NB4 (cell line): ENCODE results near the gene KCNAB2.

Source experiments
- POLR2A ChIP-seq: IDR thresholded peaks from 2 replicates; pipeline ENCODE4 v1.6.1; 2011; ENCODE audit warnings: mild to moderate bottlenecking; ENCODE audit not compliant: insufficient read length; ENCODE audit errors: extremely low read depth
- TF ChIP-seq, protein P1 (sequence below): IDR thresholded peaks from one replicate; pipeline ENCODE4 v1.5.1; 2012; ENCODE audit warnings: low read depth, low read length
- TF ChIP-seq, protein P2 (sequence below): IDR thresholded peaks from 2 replicates; pipeline ENCODE4 v1.6.1; 2011; ENCODE audit warnings: low read depth, low read length

DNA sequence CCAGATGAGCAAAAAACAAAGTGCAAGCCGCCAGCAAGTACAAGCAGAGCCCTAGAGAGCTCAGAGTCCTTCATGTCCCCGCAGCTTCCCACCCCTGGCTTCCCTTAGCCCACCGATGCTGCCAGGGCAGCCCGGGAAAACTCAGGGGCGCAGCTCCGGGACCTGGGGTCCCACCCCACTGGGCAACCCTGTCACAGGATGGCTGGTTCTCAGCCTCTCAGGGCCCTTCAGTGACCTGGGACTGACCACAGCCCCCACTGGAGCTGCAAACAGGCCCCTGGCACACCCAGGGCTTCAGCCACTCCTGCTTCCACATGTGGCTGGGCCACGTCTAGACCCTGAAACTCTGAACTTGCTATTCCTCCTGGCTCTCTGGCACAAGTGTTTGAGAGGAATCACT is 84.9 kb downstream of the KCNAB2 start:
- TF ChIP-seq POLR2A: no peak
- TF ChIP-seq, protein P1, sequence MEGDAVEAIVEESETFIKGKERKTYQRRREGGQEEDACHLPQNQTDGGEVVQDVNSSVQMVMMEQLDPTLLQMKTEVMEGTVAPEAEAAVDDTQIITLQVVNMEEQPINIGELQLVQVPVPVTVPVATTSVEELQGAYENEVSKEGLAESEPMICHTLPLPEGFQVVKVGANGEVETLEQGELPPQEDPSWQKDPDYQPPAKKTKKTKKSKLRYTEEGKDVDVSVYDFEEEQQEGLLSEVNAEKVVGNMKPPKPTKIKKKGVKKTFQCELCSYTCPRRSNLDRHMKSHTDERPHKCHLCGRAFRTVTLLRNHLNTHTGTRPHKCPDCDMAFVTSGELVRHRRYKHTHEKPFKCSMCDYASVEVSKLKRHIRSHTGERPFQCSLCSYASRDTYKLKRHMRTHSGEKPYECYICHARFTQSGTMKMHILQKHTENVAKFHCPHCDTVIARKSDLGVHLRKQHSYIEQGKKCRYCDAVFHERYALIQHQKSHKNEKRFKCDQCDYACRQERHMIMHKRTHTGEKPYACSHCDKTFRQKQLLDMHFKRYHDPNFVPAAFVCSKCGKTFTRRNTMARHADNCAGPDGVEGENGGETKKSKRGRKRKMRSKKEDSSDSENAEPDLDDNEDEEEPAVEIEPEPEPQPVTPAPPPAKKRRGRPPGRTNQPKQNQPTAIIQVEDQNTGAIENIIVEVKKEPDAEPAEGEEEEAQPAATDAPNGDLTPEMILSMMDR: no peak
- TF ChIP-seq, protein P2, sequence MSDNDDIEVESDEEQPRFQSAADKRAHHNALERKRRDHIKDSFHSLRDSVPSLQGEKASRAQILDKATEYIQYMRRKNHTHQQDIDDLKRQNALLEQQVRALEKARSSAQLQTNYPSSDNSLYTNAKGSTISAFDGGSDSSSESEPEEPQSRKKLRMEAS: no peak
